ENCODE data around the gene FSTL4.

The FSTL4 gene

DNA sequence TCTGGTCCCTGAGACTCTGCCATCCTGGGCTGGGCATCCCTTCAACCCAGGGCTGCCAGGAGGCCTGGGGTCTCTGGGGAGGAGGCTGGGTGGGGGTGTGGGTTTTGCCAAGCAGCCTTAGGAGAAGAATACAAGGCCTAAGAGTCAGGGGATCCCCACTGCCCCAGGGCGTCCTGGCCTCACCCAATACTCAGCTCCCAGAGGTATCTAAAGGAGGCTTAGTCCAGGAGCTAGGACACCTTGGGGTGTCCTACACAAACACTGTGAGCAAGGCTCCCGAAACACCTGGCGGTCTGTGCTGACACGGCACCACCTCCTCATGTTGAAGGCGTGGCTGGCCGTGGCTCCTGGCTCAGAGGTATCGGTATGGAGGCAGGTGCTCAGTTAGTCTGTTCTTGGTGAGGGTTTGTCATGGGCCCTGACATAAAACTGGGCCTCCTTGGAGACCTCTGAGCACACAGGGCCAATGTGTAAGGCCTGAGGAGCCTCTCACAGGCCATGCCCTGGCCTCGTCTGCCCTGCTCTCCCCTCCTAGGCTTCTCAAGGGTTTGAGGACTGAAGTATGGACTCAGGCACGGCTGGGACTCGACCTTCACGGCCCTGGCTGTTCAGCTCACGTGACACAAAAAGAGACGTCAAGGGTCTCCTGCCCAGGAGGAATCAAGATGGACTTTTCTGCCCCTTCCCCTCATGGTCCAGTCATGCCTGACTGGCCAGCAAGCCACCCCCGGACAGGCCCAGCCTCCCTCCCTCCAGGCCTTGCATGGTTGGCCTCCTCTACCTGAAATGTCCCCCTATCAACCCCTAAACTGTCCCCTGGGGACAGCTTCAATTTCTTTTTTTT lies 277.3 kb downstream of the FSTL4 start:
- Histone ChIP-seq H3K27me3 (ENCODE audit: insufficient read depth, poor library complexity, severe bottlenecking) (no peaks in the 10 kb centered on the region), H3K27ac (ENCODE audit: poor library complexity, severe bottlenecking) (no peak overlapping the region), H3K36me3 (ENCODE audit: low read depth) (no peaks in the 10 kb centered on the region), H3K4me1 (ENCODE audit: insufficient read depth, poor library complexity, severe bottlenecking) (no peaks in the 10 kb centered on the region), H3K9me3 (ENCODE audit: severe bottlenecking) (no peaks in the 10 kb centered on the region), H3K4me3 (ENCODE audit: severe bottlenecking) (no peak overlapping the region)
- ATAC-seq (ENCODE audit: low read depth) = no peak
- no peak for TF ChIP-seq CTCF (IDR thresholded peaks at IDR 0.05; ENCODE audit: poor library complexity, severe bottlenecking)
- DNase-seq (ENCODE audit: low spot score) = no peak

DNA sequence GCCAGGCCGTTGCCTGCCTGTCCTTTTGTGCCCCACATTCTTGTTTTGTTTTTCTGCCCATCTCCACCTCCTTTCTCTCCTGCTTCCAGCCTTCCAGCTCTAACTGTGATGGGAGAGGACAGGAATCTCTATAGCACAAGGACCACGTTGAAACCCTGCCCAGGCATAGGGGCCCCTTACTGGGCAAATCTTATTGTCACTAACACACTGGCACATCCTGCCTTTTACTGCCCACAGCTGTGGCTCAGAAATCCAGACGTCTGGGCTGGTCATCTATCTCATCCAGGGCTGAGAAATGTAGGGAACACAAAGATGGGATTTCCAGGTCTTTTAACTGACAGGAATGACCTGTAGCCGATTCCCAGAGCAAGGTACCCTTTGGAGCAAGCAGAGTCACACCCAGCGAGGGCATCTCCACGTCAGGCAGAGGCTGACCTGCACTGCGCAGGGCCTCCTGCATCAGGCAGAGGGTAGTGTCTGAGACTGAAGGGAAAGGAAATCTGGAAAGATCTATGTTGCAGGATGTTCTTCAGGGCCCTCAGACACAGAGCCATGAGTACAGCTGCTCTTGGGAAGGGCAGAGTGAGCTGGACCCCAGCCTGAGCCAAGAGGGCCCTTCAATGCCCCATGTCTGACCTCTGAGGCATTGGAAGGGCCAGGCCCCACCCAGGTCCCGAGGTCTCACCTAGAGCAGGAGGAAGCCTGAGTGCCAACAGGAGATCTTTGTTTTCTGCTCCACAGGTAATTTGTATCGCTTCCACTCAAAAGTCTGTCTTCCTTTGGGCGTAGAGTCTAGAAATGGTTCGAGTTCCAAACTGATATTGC lies 278.8 kb downstream of the FSTL4 start:
- no peak overlapping the region for H3K27ac ChIP-seq (ENCODE audit: poor library complexity, severe bottlenecking)
- ATAC-seq (ENCODE audit: low read depth) (no peak), DNase-seq (ENCODE audit: low spot score) (no peak)
- TF ChIP-seq CTCF (IDR thresholded peaks at IDR 0.05; ENCODE audit: poor library complexity, severe bottlenecking) = no peak
- no peaks in the 10 kb centered on the region for H3K4me1 ChIP-seq (ENCODE audit: insufficient read depth, poor library complexity, severe bottlenecking)
- no peaks in the 10 kb centered on the region for H3K27me3 ChIP-seq (ENCODE audit: insufficient read depth, poor library complexity, severe bottlenecking)
- H3K4me3 ChIP-seq (ENCODE audit: severe bottlenecking) = no peak overlapping the region
- no peaks in the 10 kb centered on the region for H3K36me3 ChIP-seq (ENCODE audit: low read depth)
- H3K9me3 ChIP-seq (ENCODE audit: severe bottlenecking) = no peaks in the 10 kb centered on the region

GRCh38 chr5:133332439-133333024 lies 279.8 kb downstream of the FSTL4 start:
- ATAC-seq (ENCODE audit: low read depth) = no peak
- no peaks in the 10 kb centered on the region for H3K9me3 ChIP-seq (ENCODE audit: severe bottlenecking)
- H3K36me3 ChIP-seq (ENCODE audit: low read depth) = no peaks in the 10 kb centered on the region
- H3K4me3 ChIP-seq (ENCODE audit: severe bottlenecking) = no peak overlapping the region
- no peak for TF ChIP-seq CTCF (IDR thresholded peaks at IDR 0.05; ENCODE audit: poor library complexity, severe bottlenecking)
- H3K27ac ChIP-seq (ENCODE audit: poor library complexity, severe bottlenecking) = no peak overlapping the region
- DNase-seq (ENCODE audit: low spot score) = no peak
- H3K27me3 ChIP-seq (ENCODE audit: insufficient read depth, poor library complexity, severe bottlenecking) = no peaks in the 10 kb centered on the region
- no peaks in the 10 kb centered on the region for H3K4me1 ChIP-seq (ENCODE audit: insufficient read depth, poor library complexity, severe bottlenecking)

DNA sequence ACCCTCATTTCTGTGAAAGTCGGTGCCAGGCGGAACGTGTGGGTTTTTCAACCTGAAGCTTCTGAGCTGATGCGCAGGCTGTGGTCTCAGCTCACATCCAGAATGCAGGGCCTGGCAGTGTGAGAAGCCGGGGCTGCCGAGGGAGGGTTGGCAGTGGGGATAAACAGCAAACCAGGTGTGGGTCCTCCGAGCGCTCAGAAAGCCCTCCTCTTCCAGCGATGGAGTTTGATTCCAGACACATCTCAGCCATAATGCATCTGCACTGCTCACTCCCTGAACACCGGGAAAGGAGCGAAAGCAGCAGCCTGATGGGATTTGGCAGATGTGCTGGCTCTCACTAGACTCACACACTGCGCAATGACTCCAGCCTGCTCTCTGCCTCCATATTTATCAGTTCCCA lies 280.4 kb downstream of the FSTL4 start:
- no peaks in the 10 kb centered on the region for H3K27me3 ChIP-seq (ENCODE audit: insufficient read depth, poor library complexity, severe bottlenecking)
- no peak overlapping the region for H3K27ac ChIP-seq (ENCODE audit: poor library complexity, severe bottlenecking)
- no peaks in the 10 kb centered on the region for H3K9me3 ChIP-seq (ENCODE audit: severe bottlenecking)
- ATAC-seq (ENCODE audit: low read depth) = no peak
- no peaks in the 10 kb centered on the region for H3K36me3 ChIP-seq (ENCODE audit: low read depth)
- no peak overlapping the region for H3K4me3 ChIP-seq (ENCODE audit: severe bottlenecking)
- no peak for TF ChIP-seq CTCF (IDR thresholded peaks at IDR 0.05; ENCODE audit: poor library complexity, severe bottlenecking)
- no peaks in the 10 kb centered on the region for H3K4me1 ChIP-seq (ENCODE audit: insufficient read depth, poor library complexity, severe bottlenecking)
- DNase-seq (ENCODE audit: low spot score) = no peak

All from RWPE2 (cell line).